Measurements from ENCODE around the gene GGA1. TPM values are rescaled to one million over a fixed set of nuclear protein-coding genes. Genes with fewer than 3 reads are reported as not detected.

GGA1 gene
- total and polyA plus RNA-seq, 2 donors (not counting 1 experiment from before 2014, with no cell fraction given) = 137 to 154 TPM

GRCh38 chr22:37664249-37665101 lies 55.8 kb downstream of the GGA1 start:
- Mint-ChIP-seq H3K4me3 (no peak overlapping the region), H3K4me1 (peaks cover 33% of the 10 kb centered on the region), H3K27ac (no peak overlapping the region), H3K9me3 (ENCODE audit: insufficient read depth) (no peaks in the 10 kb centered on the region), H3K27me3 (no peaks in the 10 kb centered on the region)
- Histone ChIP-seq H3K36me3 (replicated peaks in 1 of 2; ENCODE audit: control extremely low read depth in 1 of 2, control insufficient read depth in 1 of 2, extremely low read depth in 1 of 2, insufficient read depth in 2 of 2, low read length in 1 of 2) (peaks cover 0 to 18% of the 10 kb centered on the region in 2 experiments), H2AFZ (ENCODE audit: insufficient read depth, low read depth, low read length, poor library complexity, severe bottlenecking) (no peak overlapping the region), H3K9me3 (ENCODE audit: control extremely low read depth in 1 of 3, control insufficient read depth in 2 of 3, insufficient read depth in 1 of 3, low read length in 2 of 3) (no peaks in the 10 kb centered on the region), H4K20me1 (ENCODE audit: control insufficient read depth, insufficient read depth, low read length, poor library complexity, severe bottlenecking) (peaks cover 8% of the 10 kb centered on the region), H3K4me3 (ENCODE audit: control extremely low read depth in 1 of 5, extremely low read depth in 1 of 5, insufficient read depth in 1 of 5, low read depth in 2 of 5, low read length in 4 of 5) (no peak overlapping the region), H3K4me2 (replicated peaks; ENCODE audit: low read depth, low read length, poor library complexity, severe bottlenecking) (no peak overlapping the region), H3K4me1 (ENCODE audit: control insufficient read depth in 2 of 2, insufficient read depth in 2 of 2, low read length in 2 of 2) (peaks cover 29 to 35% of the 10 kb centered on the region in 2 donors), H3K9ac (ENCODE audit: low read length) (no peak overlapping the region), H3K27ac (ENCODE audit: low read length in 2 of 2) (no peak overlapping the region), H3K27me3 (replicated peaks in 1 of 4; ENCODE audit: control extremely low read depth in 1 of 4, control insufficient read depth in 3 of 4, insufficient read depth in 4 of 4, low read length in 3 of 4) (no peaks in the 10 kb centered on the region), H3K79me2 (ENCODE audit: control insufficient read depth, insufficient read depth, low read length) (peaks cover 44% of the 10 kb centered on the region)
- DNase-seq = no peak
- intact Hi-C loops (cut with micrococcal nuclease) = no loop called here
- ChIA-PET CTCF (interaction anchor here (1.3 to 22.6 kb wide), 4 partner anchors 7 to 197 kb away, joined by 4 to 462 read pairs (median 87); partner anchors contain the start of genes LGALS1 and NOL12), POLR2A (interaction anchor here (0.7 kb wide), 1 partner anchor 45 kb away, joined by 5 read pairs; no protein-coding TSS in a partner anchor)
- TF ChIP-seq EZH2 (IDR thresholded peaks at IDR 0.05; ENCODE audit: borderline replicate concordance, insufficient read depth, low read depth, low read length, poor library complexity, severe bottlenecking) = no peak
- no peak for TF ChIP-seq CTCF (IDR thresholded peaks at IDR 0.05)
- ATAC-seq (ENCODE audit: low read depth) = no peak
- 93% methylated on average over 15 of the region's 16 CpGs for WGBS (ENCODE audit: insufficient coverage)

- no peak for DNase-seq
- TF ChIP-seq CTCF (IDR thresholded peaks at IDR 0.05) = no peak
- no peak for TF ChIP-seq EZH2 (IDR thresholded peaks at IDR 0.05; ENCODE audit: borderline replicate concordance, insufficient read depth, low read depth, low read length, poor library complexity, severe bottlenecking)
- no peak overlapping the region for H3K27ac Mint-ChIP-seq
- WGBS (ENCODE audit: insufficient coverage) = 97% methylated on average over 24 of the region's 24 CpGs
- no peak for ATAC-seq (ENCODE audit: low read depth)
- H3K9me3 Mint-ChIP-seq (ENCODE audit: insufficient read depth) = no peaks in the 10 kb centered on the region
- no peaks in the 10 kb centered on the region for H3K9me3 ChIP-seq (ENCODE audit: control extremely low read depth in 1 of 3, control insufficient read depth in 2 of 3, insufficient read depth in 1 of 3, low read length in 2 of 3)
- no peak overlapping the region for H3K9ac ChIP-seq (ENCODE audit: low read length)
- no peaks in the 10 kb centered on the region for H3K27me3 ChIP-seq (replicated peaks in 1 of 4; ENCODE audit: control extremely low read depth in 1 of 4, control insufficient read depth in 3 of 4, insufficient read depth in 4 of 4, low read length in 3 of 4)
- CTCF ChIA-PET = interaction anchor here (22.6 kb wide), 1 partner anchor 16 kb away, joined by 462 read pairs; the partner anchor contains the start of genes LGALS1 and NOL12
- no peak overlapping the region for H3K4me3 ChIP-seq (ENCODE audit: control extremely low read depth in 1 of 5, extremely low read depth in 1 of 5, insufficient read depth in 1 of 5, low read depth in 2 of 5, low read length in 4 of 5)
- no peak overlapping the region for H3K4me3 Mint-ChIP-seq
- H3K79me2 ChIP-seq (ENCODE audit: control insufficient read depth, insufficient read depth, low read length) = peaks cover 34% of the 10 kb centered on the region
- peaks cover 0 to 18% of the 10 kb centered on the region in 2 experiments for H3K36me3 ChIP-seq (replicated peaks in 1 of 2; ENCODE audit: control extremely low read depth in 1 of 2, control insufficient read depth in 1 of 2, extremely low read depth in 1 of 2, insufficient read depth in 2 of 2, low read length in 1 of 2)
- H3K27me3 Mint-ChIP-seq = no peaks in the 10 kb centered on the region
- H3K4me1 Mint-ChIP-seq = peaks cover 24% of the 10 kb centered on the region
- peaks cover 3% of the 10 kb centered on the region for H4K20me1 ChIP-seq (ENCODE audit: control insufficient read depth, insufficient read depth, low read length, poor library complexity, severe bottlenecking)
- POLR2A ChIA-PET = interaction anchor here (0.6 kb wide), 1 partner anchor 15 kb away, joined by 3 read pairs; no protein-coding TSS in a partner anchor
- no peak overlapping the region for H3K4me2 ChIP-seq (replicated peaks; ENCODE audit: low read depth, low read length, poor library complexity, severe bottlenecking)
- H3K4me1 ChIP-seq (ENCODE audit: control insufficient read depth in 2 of 2, insufficient read depth in 2 of 2, low read length in 2 of 2) = peaks cover 19 to 25% of the 10 kb centered on the region in 2 donors
- H3K27ac ChIP-seq (ENCODE audit: low read length in 2 of 2) = no peak overlapping the region
- no peak overlapping the region for H2AFZ ChIP-seq (ENCODE audit: insufficient read depth, low read depth, low read length, poor library complexity, severe bottlenecking)
- intact Hi-C loops (cut with micrococcal nuclease) = no loop called here
These were observed 56.9 kb downstream of the GGA1 start for GRCh38 chr22:37665487-37665886.

All from B cell (primary cell).